Spinal cord (tissue), 10 donors: Measurements from ENCODE around the gene RAP2C. TPM values are rescaled to one million over a fixed set of nuclear protein-coding genes. Genes with fewer than 3 reads are reported as not detected.

Experiments
- DNase-seq, 6 donors: peaks; one replicate each; pipeline versions ENCODE4 v3.0.0 to v3.0.0-alpha.2; 2013 to 2015; ENCODE audit warnings: low spot score in 6 of 6, low read depth in 4 of 6
- H3K27ac ChIP-seq: one replicate; pipeline ENCODE4 v1.5.1; 2013; ENCODE audit warnings: low read depth, low read length, control low read depth
- H3K27me3 ChIP-seq: one replicate; pipeline ENCODE4 v1.6.1; 2013; ENCODE audit warnings: low read length; ENCODE audit not compliant: control insufficient read depth, insufficient read depth
- H3K36me3 ChIP-seq: one replicate; pipeline ENCODE4 v1.6.1; 2013; ENCODE audit warnings: low read length; ENCODE audit not compliant: control insufficient read depth, insufficient read depth
- H3K4me1 ChIP-seq: one replicate; pipeline ENCODE4 v1.6.1; 2013; ENCODE audit warnings: low read length; ENCODE audit not compliant: control insufficient read depth, insufficient read depth
- H3K4me3 ChIP-seq: one replicate; pipeline ENCODE4 v1.5.1; 2013; ENCODE audit warnings: low read depth, low read length, control low read depth
- H3K9me3 ChIP-seq: one replicate; pipeline ENCODE4 v1.6.1; 2013; ENCODE audit warnings: low read length; ENCODE audit not compliant: control insufficient read depth, insufficient read depth
- WGBS: methylation state at CpG from one replicate; pipeline ENCODE4 v1.1.5; 2013; ENCODE audit warnings: missing lambda C conversion rate; ENCODE audit not compliant: insufficient coverage; 5-methylcytosine and 5-hydroxymethylcytosine counted together
- polyA plus RNA-seq, 2 donors: library from polyadenylated mRNA; unstranded; fragments of 120-200 nt; gene quantifications; one replicate each; pipeline ENCODE4 v1.2.1, GENCODE V29; 2013; ENCODE audit not compliant: insufficient read length in 2 of 2
- total RNA-seq, 2 donors: library from RNA; depleted of rRNA in 1 of 2; stranded (reverse); fragments of 120-200 nt in 1 of 2; fragments of >200 nt in 1 of 2; gene quantifications; one replicate each; pipeline versions ENCODE4 v1.2.3 to v1.2.4, GENCODE V29; 2013 to 2014
- donor health status: healthy.

RAP2C gene
- total and polyA plus RNA-seq, 4 donors: 23.7 to 30.7 (median 24.5) TPM

GRCh38 chrX:132227383-132228112 lies 8.3 kb upstream of the RAP2C start:
- H3K9me3 ChIP-seq: no peaks in the 10 kb centered on the region
- H3K4me3 ChIP-seq: no peak overlapping the region
- no peak overlapping the region for H3K27ac ChIP-seq
- H3K4me1 ChIP-seq: no peaks in the 10 kb centered on the region
- H3K36me3 ChIP-seq: no peaks in the 10 kb centered on the region
- no peak for DNase-seq
- WGBS: 50% methylated on average over 1 of the region's 5 CpGs
- peaks cover 5% of the 10 kb centered on the region for H3K27me3 ChIP-seq

GRCh38 chrX:132226169-132226568 lies 6.9 kb upstream of the RAP2C start:
- H3K4me1 ChIP-seq: no peaks in the 10 kb centered on the region
- no CpG with 5 or more reads among the region's 4 CpGs for WGBS
- no peaks in the 10 kb centered on the region for H3K36me3 ChIP-seq
- peaks cover 5% of the 10 kb centered on the region for H3K27me3 ChIP-seq
- H3K9me3 ChIP-seq: no peaks in the 10 kb centered on the region
- H3K27ac ChIP-seq: no peak overlapping the region
- DNase-seq: peak in 2 of 6 donors; percentile 27 to 62
- H3K4me3 ChIP-seq: no peak overlapping the region

GRCh38 chrX:132218100-132218812 lies 991 bp downstream of the RAP2C start:
- peak overlapping the region; percentile 90 for H3K27ac ChIP-seq
- WGBS: 23% methylated on average over 37 of the region's 45 CpGs

GRCh38 chrX:132217203-132218073 lies 1.8 kb downstream of the RAP2C start:
- H3K27ac ChIP-seq: peak overlapping the region; percentile 75
- H3K36me3 ChIP-seq: no peaks in the 10 kb centered on the region
- peak overlapping the region; percentile 59 for H3K4me3 ChIP-seq
- peak in 2 of 6 donors; percentile 80 to 81 for DNase-seq
- peaks cover 6% of the 10 kb centered on the region for H3K27me3 ChIP-seq
- 28% methylated on average over 55 of the region's 74 CpGs for WGBS
- peaks cover 4% of the 10 kb centered on the region for H3K4me1 ChIP-seq
- no peaks in the 10 kb centered on the region for H3K9me3 ChIP-seq

More at GRCh38 chrX:132218100-132218812, 991 bp downstream of the RAP2C start:
- H3K4me1 ChIP-seq: peaks cover 4% of the 10 kb centered on the region
- peak overlapping the region; percentile 64 for H3K4me3 ChIP-seq
- peaks cover 6% of the 10 kb centered on the region for H3K27me3 ChIP-seq
- peak in 5 of 6 donors; percentile 47 to 92 (median 68) for DNase-seq
- no peaks in the 10 kb centered on the region for H3K36me3 ChIP-seq
- H3K9me3 ChIP-seq: no peaks in the 10 kb centered on the region

- Histone ChIP-seq H3K4me3 (peak overlapping the region; percentile 59), H3K9me3 (no peaks in the 10 kb centered on the region), H3K27me3 (peaks cover 6% of the 10 kb centered on the region), H3K27ac (peak overlapping the region; percentile 75), H3K4me1 (peaks cover 4% of the 10 kb centered on the region), H3K36me3 (no peaks in the 10 kb centered on the region)
- 37% methylated on average over 6 of the region's 11 CpGs for WGBS
- no peak for DNase-seq
Measured at GRCh38 chrX:132216806-132217202, 2.4 kb downstream of the RAP2C start.

GRCh38 chrX:132216283-132216682 lies 3.0 kb downstream of the RAP2C start:
- peaks cover 6% of the 10 kb centered on the region for H3K27me3 ChIP-seq
- no peak overlapping the region for H3K27ac ChIP-seq
- H3K4me1 ChIP-seq: peaks cover 4% of the 10 kb centered on the region
- no peaks in the 10 kb centered on the region for H3K36me3 ChIP-seq
- H3K4me3 ChIP-seq: peak overlapping the region; percentile 59
- no peaks in the 10 kb centered on the region for H3K9me3 ChIP-seq
- WGBS: no CpG with 5 or more reads among the region's 8 CpGs
- no peak for DNase-seq

- Histone ChIP-seq H3K4me1 (peaks cover 4% of the 10 kb centered on the region), H3K9me3 (no peaks in the 10 kb centered on the region), H3K27me3 (peaks cover 5% of the 10 kb centered on the region), H3K36me3 (no peaks in the 10 kb centered on the region), H3K4me3 (no peak overlapping the region), H3K27ac (no peak overlapping the region)
- 67% methylated on average over 1 of the region's 2 CpGs for WGBS
- DNase-seq: no peak
Measured at GRCh38 chrX:132214518-132214917, 4.7 kb downstream of the RAP2C start.

- Histone ChIP-seq H3K36me3 (no peaks in the 10 kb centered on the region), H3K27ac (no peak overlapping the region), H3K4me1 (peaks cover 3% of the 10 kb centered on the region), H3K27me3 (no peaks in the 10 kb centered on the region), H3K4me3 (no peak overlapping the region), H3K9me3 (no peaks in the 10 kb centered on the region)
- DNase-seq: no peak
Measured at GRCh38 chrX:132209527-132209926, 9.7 kb downstream of the RAP2C start.

- no peak for DNase-seq
- whole genome bisulfite sequencing: no CpG with 5 or more reads among the region's 1 CpG
- Histone ChIP-seq H3K4me1 (peaks cover 3% of the 10 kb centered on the region), H3K4me3 (no peak overlapping the region), H3K27me3 (no peaks in the 10 kb centered on the region), H3K27ac (no peak overlapping the region), H3K9me3 (no peaks in the 10 kb centered on the region), H3K36me3 (no peaks in the 10 kb centered on the region)
Measured at GRCh38 chrX:132208422-132208821, 10.8 kb downstream of the RAP2C start.
